ENCODE results near the gene GPR137B. TPM values are rescaled to one million over a fixed set of nuclear protein-coding genes. Genes with fewer than 3 reads are reported as not detected.

The GPR137B gene
- total and polyA plus RNA-seq, 5 donors = 21.3 to 73.3 (median 26.3) TPM

GRCh38 chr1:236207569-236207968 is 65.2 kb downstream of the GPR137B start:
- Histone ChIP-seq H3K4me1 (ENCODE audit: control insufficient read depth, insufficient read depth, low read length) (no peaks in the 10 kb centered on the region), H3K27ac (ENCODE audit: low read length) (no peak overlapping the region), H3K4me3 (ENCODE audit: low read length) (no peak overlapping the region), H3K27me3 (ENCODE audit: control insufficient read depth, insufficient read depth) (no peaks in the 10 kb centered on the region), H3K9me3 (ENCODE audit: control insufficient read depth, low read length) (no peaks in the 10 kb centered on the region)
- ATAC-seq (no peak), DNase-seq (no peak)
- 92% methylated on average over 4 of the region's 4 CpGs for WGBS
- intact Hi-C loops (cut with DNase I) = no loop called here

- intact Hi-C loops (cut with DNase I) = no loop called here
- no peak for ATAC-seq
These were observed 66.8 kb downstream of the GPR137B start for GRCh38 chr1:236209185-236209584.

GRCh38 chr1:236209713-236210112 is 67.4 kb downstream of the GPR137B start:
- Histone ChIP-seq H3K9me3 (ENCODE audit: control insufficient read depth, low read length) (no peaks in the 10 kb centered on the region), H3K27me3 (ENCODE audit: control insufficient read depth, insufficient read depth) (no peaks in the 10 kb centered on the region), H3K27ac (ENCODE audit: low read length) (no peak overlapping the region), H3K4me3 (ENCODE audit: low read length) (no peak overlapping the region), H3K4me1 (ENCODE audit: control insufficient read depth, insufficient read depth, low read length) (no peaks in the 10 kb centered on the region)
- DNase-seq (no peak), ATAC-seq (no peak)
- intact Hi-C loops (cut with DNase I) = no loop called here

More at GRCh38 chr1:236209185-236209584, 66.8 kb downstream of the GPR137B start:
- H3K27me3 ChIP-seq (ENCODE audit: control insufficient read depth, insufficient read depth) = no peaks in the 10 kb centered on the region
- no peak overlapping the region for H3K4me3 ChIP-seq (ENCODE audit: low read length)
- no peaks in the 10 kb centered on the region for H3K4me1 ChIP-seq (ENCODE audit: control insufficient read depth, insufficient read depth, low read length)
- no peak overlapping the region for H3K27ac ChIP-seq (ENCODE audit: low read length)
- no peaks in the 10 kb centered on the region for H3K9me3 ChIP-seq (ENCODE audit: control insufficient read depth, low read length)
- no peak for DNase-seq
- 40% methylated on average over 2 of the region's 2 CpGs for WGBS

DNA sequence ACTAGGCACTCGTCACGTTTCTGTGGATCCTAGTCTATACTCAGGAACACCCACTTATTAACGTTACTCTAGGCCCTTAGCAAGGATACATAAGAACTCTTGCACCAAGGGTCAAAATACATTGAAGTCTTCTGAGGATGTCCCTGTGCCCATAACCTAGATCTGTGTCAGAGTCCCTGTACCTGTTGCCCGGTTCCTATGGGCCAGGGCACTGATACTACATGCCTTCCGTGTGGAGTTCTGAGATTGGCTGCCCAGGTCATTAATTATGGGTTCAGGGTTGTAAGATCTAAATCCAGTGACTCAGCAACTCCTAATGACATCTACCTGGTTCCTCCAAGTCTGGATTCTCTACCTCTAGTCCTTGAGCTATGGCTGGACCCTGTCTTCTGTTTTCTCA is 69.5 kb downstream of the GPR137B start:
- no peak for ATAC-seq
- intact Hi-C loops (cut with DNase I) = no loop called here
- WGBS = 98% methylated on average over 5 of the region's 5 CpGs
- no peak for DNase-seq
- Histone ChIP-seq H3K27me3 (ENCODE audit: control insufficient read depth, insufficient read depth) (no peaks in the 10 kb centered on the region), H3K9me3 (ENCODE audit: control insufficient read depth, low read length) (no peaks in the 10 kb centered on the region), H3K4me1 (ENCODE audit: control insufficient read depth, insufficient read depth, low read length) (no peaks in the 10 kb centered on the region), H3K4me3 (ENCODE audit: low read length) (no peak overlapping the region), H3K27ac (ENCODE audit: low read length) (no peak overlapping the region)

DNA sequence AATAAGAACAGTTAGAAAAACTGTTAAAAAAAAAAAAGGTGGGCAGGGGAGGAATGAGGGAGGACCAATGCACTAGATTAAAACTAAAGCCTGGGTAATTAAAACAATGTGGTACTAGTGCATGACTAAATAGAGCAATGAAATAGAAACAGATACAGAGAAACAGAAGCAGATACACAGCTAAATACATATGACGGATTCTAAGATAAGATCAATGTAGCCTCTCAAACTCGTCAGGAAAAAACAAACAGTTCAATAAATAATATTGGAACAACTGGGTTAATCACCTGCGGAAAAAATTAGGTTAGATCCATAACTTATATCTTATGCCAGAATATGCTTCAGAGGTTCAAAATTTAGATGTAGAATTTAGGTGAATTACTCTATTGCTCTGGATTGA is 71.2 kb downstream of the GPR137B start:
- H3K4me1 ChIP-seq (ENCODE audit: control insufficient read depth, insufficient read depth, low read length) = no peaks in the 10 kb centered on the region
- intact Hi-C loops (cut with DNase I) = no loop called here
- no peaks in the 10 kb centered on the region for H3K9me3 ChIP-seq (ENCODE audit: control insufficient read depth, low read length)
- ATAC-seq = no peak
- DNase-seq = no peak
- H3K4me3 ChIP-seq (ENCODE audit: low read length) = no peak overlapping the region
- no peaks in the 10 kb centered on the region for H3K27me3 ChIP-seq (ENCODE audit: control insufficient read depth, insufficient read depth)
- H3K27ac ChIP-seq (ENCODE audit: low read length) = no peak overlapping the region
- 90% methylated on average over 3 of the region's 3 CpGs for WGBS

DNA sequence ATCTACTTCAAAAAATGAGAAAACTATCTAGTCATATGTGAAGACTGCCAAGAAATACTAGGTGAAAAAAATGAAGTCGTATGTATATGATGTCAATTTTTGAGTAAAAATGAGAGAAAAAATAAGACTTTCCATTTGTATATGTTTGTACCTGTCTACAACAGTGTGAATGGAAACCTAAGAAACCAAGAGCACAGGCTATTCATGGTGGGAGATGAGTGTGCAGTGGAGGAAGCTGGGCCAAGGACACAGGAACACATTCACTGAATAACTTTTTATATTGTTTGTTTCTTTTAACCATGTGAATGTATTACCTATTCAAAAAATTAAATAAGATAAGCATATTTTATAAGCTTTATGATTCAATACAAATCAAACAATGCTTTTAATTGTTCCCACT is 72.4 kb downstream of the GPR137B start:
- no peak overlapping the region for H3K27ac ChIP-seq (ENCODE audit: low read length)
- intact Hi-C loops (cut with DNase I) = no loop called here

GRCh38 chr1:236220473-236220872 is 78.1 kb downstream of the GPR137B start:
- Histone ChIP-seq H3K27me3 (ENCODE audit: control insufficient read depth, insufficient read depth) (no peaks in the 10 kb centered on the region), H3K27ac (ENCODE audit: low read length) (no peak overlapping the region), H3K4me3 (ENCODE audit: low read length) (no peak overlapping the region), H3K9me3 (ENCODE audit: control insufficient read depth, low read length) (no peaks in the 10 kb centered on the region), H3K4me1 (ENCODE audit: control insufficient read depth, insufficient read depth, low read length) (no peaks in the 10 kb centered on the region)
- DNase-seq (no peak), ATAC-seq (no peak)
- WGBS = 92% methylated on average over 1 of the region's 1 CpG
- intact Hi-C loops (cut with DNase I) = no loop called here

More for the DNA sequence above, 72.4 kb downstream of the GPR137B start:
- no peak for ATAC-seq
- Histone ChIP-seq H3K27me3 (ENCODE audit: control insufficient read depth, insufficient read depth) (no peaks in the 10 kb centered on the region), H3K4me1 (ENCODE audit: control insufficient read depth, insufficient read depth, low read length) (no peaks in the 10 kb centered on the region), H3K4me3 (ENCODE audit: low read length) (no peak overlapping the region), H3K9me3 (ENCODE audit: control insufficient read depth, low read length) (no peaks in the 10 kb centered on the region)
- no peak for DNase-seq
- 85% methylated on average over 1 of the region's 1 CpG for WGBS

DNA sequence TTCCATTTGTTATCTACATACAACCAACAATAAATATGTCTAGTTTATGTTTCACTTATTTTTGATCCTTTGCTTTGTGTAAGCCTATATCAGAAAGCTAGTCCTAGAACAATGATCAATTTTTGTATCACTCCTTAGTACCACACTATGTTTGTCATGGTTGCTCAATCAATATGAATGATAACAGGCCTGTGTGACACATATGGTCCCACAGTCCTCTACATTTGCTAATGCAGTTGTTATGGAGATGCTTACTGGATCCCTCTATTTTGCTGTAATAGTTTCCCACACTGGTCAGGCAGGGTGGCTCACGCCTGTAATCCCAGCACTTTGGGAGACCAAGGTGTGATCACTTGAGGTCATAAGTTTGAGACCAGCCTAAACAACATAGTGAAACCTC is 80.3 kb downstream of the GPR137B start:
- Histone ChIP-seq H3K27me3 (ENCODE audit: control insufficient read depth, insufficient read depth) (no peaks in the 10 kb centered on the region), H3K27ac (ENCODE audit: low read length) (no peak overlapping the region), H3K4me3 (ENCODE audit: low read length) (no peak overlapping the region), H3K4me1 (ENCODE audit: control insufficient read depth, insufficient read depth, low read length) (no peaks in the 10 kb centered on the region), H3K9me3 (ENCODE audit: control insufficient read depth, low read length) (no peaks in the 10 kb centered on the region)
- intact Hi-C loops (cut with DNase I) = no loop called here
- WGBS = 98% methylated on average over 1 of the region's 1 CpG
- ATAC-seq (no peak), DNase-seq (no peak)

DNA sequence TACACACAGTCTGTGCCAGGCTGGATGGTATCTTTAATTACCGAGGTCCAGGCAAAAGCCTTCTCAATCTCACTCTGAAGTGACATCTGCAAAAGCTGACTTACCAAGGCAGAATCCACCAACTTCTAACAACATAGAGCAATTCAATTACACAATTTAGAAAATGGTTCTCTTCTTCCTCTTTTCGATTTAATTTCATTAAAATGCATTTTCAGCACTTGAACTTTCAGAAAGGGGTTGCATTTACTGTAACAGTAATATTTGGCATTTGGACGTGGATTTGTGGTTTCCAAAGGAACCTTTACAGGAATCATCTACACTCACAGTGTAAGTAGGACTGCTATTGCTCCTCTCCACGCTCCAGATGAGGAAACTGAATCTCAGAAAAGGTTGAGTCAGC is 86.1 kb downstream of the GPR137B start:
- no peaks in the 10 kb centered on the region for H3K4me1 ChIP-seq (ENCODE audit: control insufficient read depth, insufficient read depth, low read length)
- intact Hi-C loops (cut with DNase I) = no loop called here
- H3K9me3 ChIP-seq (ENCODE audit: control insufficient read depth, low read length) = no peaks in the 10 kb centered on the region
- ATAC-seq (no peak), DNase-seq (no peak)
- no peaks in the 10 kb centered on the region for H3K27me3 ChIP-seq (ENCODE audit: control insufficient read depth, insufficient read depth)
- WGBS = 82% methylated on average over 4 of the region's 4 CpGs
- H3K4me3 ChIP-seq (ENCODE audit: low read length) = no peak overlapping the region
- no peak overlapping the region for H3K27ac ChIP-seq (ENCODE audit: low read length)

- intact Hi-C loops (cut with DNase I) = no loop called here
- Histone ChIP-seq H3K4me3 (ENCODE audit: low read length) (no peak overlapping the region), H3K4me1 (ENCODE audit: control insufficient read depth, insufficient read depth, low read length) (no peaks in the 10 kb centered on the region), H3K27me3 (ENCODE audit: control insufficient read depth, insufficient read depth) (no peaks in the 10 kb centered on the region), H3K9me3 (ENCODE audit: control insufficient read depth, low read length) (no peaks in the 10 kb centered on the region), H3K27ac (ENCODE audit: low read length) (no peak overlapping the region)
- 95% methylated on average over 3 of the region's 3 CpGs for WGBS
- DNase-seq = no peak
- ATAC-seq = no peak
These were observed 92.8 kb downstream of the GPR137B start for GRCh38 chr1:236235116-236235515.

GRCh38 chr1:236239092-236239585 is 96.8 kb downstream of the GPR137B start:
- Histone ChIP-seq H3K9me3 (ENCODE audit: control insufficient read depth, low read length) (no peaks in the 10 kb centered on the region), H3K4me1 (ENCODE audit: control insufficient read depth, insufficient read depth, low read length) (no peaks in the 10 kb centered on the region), H3K4me3 (ENCODE audit: low read length) (no peak overlapping the region), H3K27ac (ENCODE audit: low read length) (no peak overlapping the region), H3K27me3 (ENCODE audit: control insufficient read depth, insufficient read depth) (no peaks in the 10 kb centered on the region)
- intact Hi-C loops (cut with DNase I) = no loop called here
- DNase-seq (no peak), ATAC-seq (no peak)
- 79% methylated on average over 1 of the region's 1 CpG for WGBS

DNA sequence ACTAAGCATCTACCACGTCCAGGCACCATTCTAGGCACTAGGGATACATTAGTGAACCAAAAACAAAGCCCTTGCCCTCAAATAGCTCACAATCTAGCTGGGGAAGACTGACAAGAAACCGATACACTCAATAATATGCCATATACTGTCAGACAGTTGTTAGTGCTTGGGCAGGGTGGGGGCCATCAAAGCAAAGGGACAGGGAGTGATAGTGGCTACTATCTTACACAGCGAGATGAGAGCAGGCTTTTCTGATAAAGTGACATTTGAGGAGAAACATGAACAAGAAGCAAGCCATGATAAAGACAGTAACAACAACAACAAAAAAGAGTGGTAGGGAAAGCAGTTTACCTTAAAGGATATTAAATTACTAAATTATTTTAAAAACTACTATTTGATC is 98.3 kb downstream of the GPR137B start:
- intact Hi-C loops (cut with DNase I) = no loop called here
- H3K27me3 ChIP-seq (ENCODE audit: control insufficient read depth, insufficient read depth) = no peaks in the 10 kb centered on the region
- no peak overlapping the region for H3K27ac ChIP-seq (ENCODE audit: low read length)
- WGBS = 83% methylated on average over 3 of the region's 3 CpGs
- no peak for ATAC-seq
- no peaks in the 10 kb centered on the region for H3K9me3 ChIP-seq (ENCODE audit: control insufficient read depth, low read length)
- H3K4me3 ChIP-seq (ENCODE audit: low read length) = no peak overlapping the region
- no peaks in the 10 kb centered on the region for H3K4me1 ChIP-seq (ENCODE audit: control insufficient read depth, insufficient read depth, low read length)
- DNase-seq = no peak

Measured in right cardiac atrium (tissue), 5 donors.